Natural killer cell (primary cell): ENCODE measurements around the gene WSCD2. TPM values are rescaled to one million over a fixed set of nuclear protein-coding genes. Genes with fewer than 3 reads are reported as not detected.

ENCODE experiments used
- ATAC-seq, 3 donors: fragments of 150-1000 bp in 2 of 3; fragments of 200-7000 bp in 1 of 3; cut with Tn5 transposase; 1 replicate in 1 of 3; 2 replicates in 2 of 3; pipeline ENCODE4 v1.10.0; 2021; ENCODE audit warnings: mild to moderate bottlenecking in 2 of 3, moderate library complexity in 2 of 3
- DNase-seq, 2 donors: peaks; one replicate each; pipeline versions ENCODE4 v3.0.0 to v3.0.0-alpha.2; 2013 to 2021; ENCODE audit warnings: mixed read lengths in 1 of 2
- H3K27ac ChIP-seq: one replicate; pipeline ENCODE4 v1.5.1; 2013; ENCODE audit warnings: mild to moderate bottlenecking, low read length
- H3K27me3 ChIP-seq: one replicate; pipeline ENCODE4 v1.6.1; 2013; ENCODE audit warnings: low read length; ENCODE audit not compliant: control insufficient read depth, insufficient read depth
- H3K36me3 ChIP-seq: one replicate; pipeline ENCODE4 v1.6.1; 2013; ENCODE audit warnings: low read length; ENCODE audit not compliant: control insufficient read depth, insufficient read depth
- H3K4me1 ChIP-seq: one replicate; pipeline ENCODE4 v1.6.1; 2013; ENCODE audit warnings: low read length; ENCODE audit not compliant: control insufficient read depth, insufficient read depth
- H3K4me3 ChIP-seq: one replicate; pipeline ENCODE4 v1.5.1; 2013; ENCODE audit warnings: low read length
- H3K9me3 ChIP-seq: one replicate; pipeline ENCODE4 v1.6.1; 2013; ENCODE audit warnings: low read length; ENCODE audit not compliant: control insufficient read depth, insufficient read depth
- H3K27ac Mint-ChIP-seq, 2 donors: one replicate each; pipeline ENCODE4 v1.8.0; 2022; ENCODE audit warnings: mild to moderate bottlenecking in 2 of 2, mixed read lengths in 2 of 2, moderate library complexity in 1 of 2
- H3K27me3 Mint-ChIP-seq, 2 donors: one replicate each; pipeline ENCODE4 v1.8.0; 2022; ENCODE audit warnings: low read depth in 2 of 2, mixed read lengths in 2 of 2
- H3K36me3 Mint-ChIP-seq: one replicate; pipeline ENCODE4 v1.8.0; 2022; ENCODE audit warnings: mixed read lengths
- H3K4me1 Mint-ChIP-seq, 2 donors: one replicate each; pipeline ENCODE4 v1.8.0; 2022; ENCODE audit warnings: mixed read lengths in 2 of 2
- H3K4me3 Mint-ChIP-seq: one replicate; pipeline ENCODE4 v1.8.0; 2022; ENCODE audit warnings: mild to moderate bottlenecking, moderate library complexity, mixed read lengths
- H3K9me3 Mint-ChIP-seq, 2 donors: one replicate each; pipeline ENCODE4 v1.8.0; 2022; ENCODE audit warnings: mixed read lengths in 2 of 2
- WGBS: methylation state at CpG from one replicate; pipeline ENCODE4 v1.1.7; 2013; ENCODE audit warnings: missing lambda C conversion rate; ENCODE audit not compliant: insufficient coverage; 5-methylcytosine and 5-hydroxymethylcytosine counted together
- intact Hi-C: fragments of 100-400 bp; cut with micrococcal nuclease; formaldehyde crosslinking; loops from one replicate; pipeline ENCODE4 v1.14.2; 2022
- total RNA-seq, 4 donors: library from RNA; stranded (reverse); fragments of 120-200 nt in 1 of 4; gene quantifications; one replicate each; pipeline versions ENCODE4 v1.2.3 to v1.2.4, GENCODE V29; 2013 to 2022
- TF ChIP-seq, protein P1 (sequence below): fragments of 200-600 bp; IDR thresholded peaks from one replicate; pipeline ENCODE4 v1.8.0; 2022; ENCODE audit warnings: antibody characterized with exemption

Gene WSCD2
- total RNA-seq, 3 donors from 2014 or later (not counting 1 experiment from before 2014, with no cell fraction given) = 0.32 to 0.78 TPM; not detected in 1

- H3K4me3 ChIP-seq = no peak overlapping the region
- Mint-ChIP-seq H3K27ac (no peak overlapping the region), H3K36me3 (no peaks in the 10 kb centered on the region), H3K27me3 (peaks cover 21 to 31% of the 10 kb centered on the region in 2 donors), H3K9me3 (no peaks in the 10 kb centered on the region), H3K4me1 (no peaks in the 10 kb centered on the region), H3K4me3 (no peak overlapping the region)
- no peaks in the 10 kb centered on the region for H3K4me1 ChIP-seq
- intact Hi-C loops = no loop called here
- no peaks in the 10 kb centered on the region for H3K36me3 ChIP-seq
- DNase-seq (no peak), ATAC-seq (no peak)
- H3K27me3 ChIP-seq = no peaks in the 10 kb centered on the region
- no peak overlapping the region for H3K27ac ChIP-seq
- TF ChIP-seq, protein P1, sequence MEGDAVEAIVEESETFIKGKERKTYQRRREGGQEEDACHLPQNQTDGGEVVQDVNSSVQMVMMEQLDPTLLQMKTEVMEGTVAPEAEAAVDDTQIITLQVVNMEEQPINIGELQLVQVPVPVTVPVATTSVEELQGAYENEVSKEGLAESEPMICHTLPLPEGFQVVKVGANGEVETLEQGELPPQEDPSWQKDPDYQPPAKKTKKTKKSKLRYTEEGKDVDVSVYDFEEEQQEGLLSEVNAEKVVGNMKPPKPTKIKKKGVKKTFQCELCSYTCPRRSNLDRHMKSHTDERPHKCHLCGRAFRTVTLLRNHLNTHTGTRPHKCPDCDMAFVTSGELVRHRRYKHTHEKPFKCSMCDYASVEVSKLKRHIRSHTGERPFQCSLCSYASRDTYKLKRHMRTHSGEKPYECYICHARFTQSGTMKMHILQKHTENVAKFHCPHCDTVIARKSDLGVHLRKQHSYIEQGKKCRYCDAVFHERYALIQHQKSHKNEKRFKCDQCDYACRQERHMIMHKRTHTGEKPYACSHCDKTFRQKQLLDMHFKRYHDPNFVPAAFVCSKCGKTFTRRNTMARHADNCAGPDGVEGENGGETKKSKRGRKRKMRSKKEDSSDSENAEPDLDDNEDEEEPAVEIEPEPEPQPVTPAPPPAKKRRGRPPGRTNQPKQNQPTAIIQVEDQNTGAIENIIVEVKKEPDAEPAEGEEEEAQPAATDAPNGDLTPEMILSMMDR = no peak
- WGBS = 58% methylated on average over 2 of the region's 2 CpGs
- no peaks in the 10 kb centered on the region for H3K9me3 ChIP-seq
These were observed 42.9 kb downstream of the WSCD2 start for GRCh38 chr12:108172033-108172432.

- Histone ChIP-seq H3K9me3 (no peaks in the 10 kb centered on the region), H3K27me3 (no peaks in the 10 kb centered on the region), H3K4me1 (no peaks in the 10 kb centered on the region), H3K27ac (no peak overlapping the region), H3K36me3 (no peaks in the 10 kb centered on the region), H3K4me3 (no peak overlapping the region)
- intact Hi-C loops = no loop called here
- WGBS = 73% methylated on average over 3 of the region's 4 CpGs
- ATAC-seq (no peak), DNase-seq (no peak)
- peaks cover 15 to 21% of the 10 kb centered on the region in 2 donors for H3K27me3 Mint-ChIP-seq
- no peak overlapping the region for H3K4me3 Mint-ChIP-seq
- no peaks in the 10 kb centered on the region for H3K36me3 Mint-ChIP-seq
- H3K27ac Mint-ChIP-seq = no peak overlapping the region
- TF ChIP-seq, protein P1 = no peak
- no peaks in the 10 kb centered on the region for H3K9me3 Mint-ChIP-seq
- no peaks in the 10 kb centered on the region for H3K4me1 Mint-ChIP-seq
These were observed 44.1 kb downstream of the WSCD2 start for GRCh38 chr12:108173160-108173559.

DNA sequence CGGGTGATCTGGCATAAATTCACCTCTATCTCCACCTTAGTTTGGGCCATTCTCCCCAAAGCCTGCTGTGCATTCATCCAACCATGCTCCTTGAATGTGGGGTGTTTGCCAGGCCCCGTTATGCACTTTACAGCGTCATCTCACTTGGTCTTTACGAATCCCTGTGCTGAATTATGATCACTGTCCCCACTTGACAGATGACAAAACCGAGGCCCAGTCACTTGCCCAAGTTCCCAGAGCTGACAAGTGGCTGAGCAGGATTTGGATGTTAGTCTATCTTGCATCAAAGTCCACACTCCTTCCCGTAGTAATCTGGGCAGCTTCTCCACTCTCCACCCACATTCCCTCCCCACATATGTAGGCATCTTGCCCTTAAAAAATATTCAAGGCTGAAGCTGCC, 44.8 kb downstream of the WSCD2 start:
- intact Hi-C loops = no loop called here
- H3K9me3 ChIP-seq = no peaks in the 10 kb centered on the region
- ATAC-seq (no peak), DNase-seq (no peak)
- TF ChIP-seq, protein P1 = no peak
- no peaks in the 10 kb centered on the region for H3K4me1 ChIP-seq
- WGBS = 78% methylated on average over 5 of the region's 6 CpGs
- H3K36me3 ChIP-seq = no peaks in the 10 kb centered on the region
- Mint-ChIP-seq H3K36me3 (no peaks in the 10 kb centered on the region), H3K4me3 (no peak overlapping the region), H3K9me3 (no peaks in the 10 kb centered on the region), H3K27ac (no peak overlapping the region), H3K27me3 (peaks cover 9 to 14% of the 10 kb centered on the region in 2 donors), H3K4me1 (no peaks in the 10 kb centered on the region)
- H3K27me3 ChIP-seq = no peaks in the 10 kb centered on the region
- no peak overlapping the region for H3K4me3 ChIP-seq
- H3K27ac ChIP-seq = no peak overlapping the region

GRCh38 chr12:108174641-108175040, 45.6 kb downstream of the WSCD2 start:
- Mint-ChIP-seq H3K4me3 (no peak overlapping the region), H3K4me1 (no peaks in the 10 kb centered on the region), H3K9me3 (no peaks in the 10 kb centered on the region), H3K36me3 (no peaks in the 10 kb centered on the region), H3K27ac (no peak overlapping the region), H3K27me3 (peaks cover 8% of the 10 kb centered on the region in 2 donors)
- Histone ChIP-seq H3K36me3 (no peaks in the 10 kb centered on the region), H3K4me1 (no peaks in the 10 kb centered on the region), H3K27me3 (no peaks in the 10 kb centered on the region), H3K9me3 (no peaks in the 10 kb centered on the region), H3K27ac (no peak overlapping the region), H3K4me3 (no peak overlapping the region)
- DNase-seq (no peak), ATAC-seq (no peak)
- WGBS = 80% methylated on average over 6 of the region's 6 CpGs
- intact Hi-C loops = loop anchor here (1.0 kb wide), 1 partner anchor 283 kb away; no protein-coding TSS in a partner anchor
- TF ChIP-seq, protein P1 = no peak
